Tibial nerve (tissue), 4 donors: ENCODE data around the gene TDRKH. TPM values are rescaled to one million over a fixed set of nuclear protein-coding genes. Genes with fewer than 3 reads are reported as not detected.

ENCODE experiments used
- DNase-seq, 2 donors: peaks; one replicate each; pipeline ENCODE4 v3.0.0-alpha.2; 2019; ENCODE audit warnings: low spot score in 2 of 2
- H3K27ac ChIP-seq, 4 donors: fragments of 200-600 bp; sonication (generic) in 3 of 4; one replicate each; pipeline ENCODE4 v1.5.1; 2017 to 2019; ENCODE audit warnings: mild to moderate bottlenecking in 1 of 4
- H3K27me3 ChIP-seq, 2 donors: fragments of 200-600 bp; sonication (generic) in 1 of 2; one replicate each; pipeline versions ENCODE4 v1.5.1 to v1.6.0; 2017 to 2019
- H3K36me3 ChIP-seq, 3 donors: fragments of 200-600 bp; sonication (generic); one replicate each; pipeline ENCODE4 v1.5.1; 2018 to 2019
- H3K4me1 ChIP-seq, 4 donors: fragments of 200-600 bp; sonication (generic) in 3 of 4; one replicate each; pipeline ENCODE4 v1.5.1; 2017 to 2019
- H3K4me3 ChIP-seq, 4 donors: fragments of 200-600 bp; sonication (generic) in 3 of 4; one replicate each; pipeline ENCODE4 v1.5.1; 2017 to 2019; ENCODE audit warnings: mild to moderate bottlenecking in 1 of 4, moderate library complexity in 1 of 4
- H3K9me3 ChIP-seq, 4 donors: fragments of 200-600 bp; sonication (generic) in 3 of 4; one replicate each; pipeline ENCODE4 v1.5.1; 2017 to 2019
- EP300 ChIP-seq, 2 donors: sonication (generic); formaldehyde crosslinking; IDR thresholded peaks; one replicate each; pipeline ENCODE4 v1.6.1; 2017; ENCODE audit warnings: antibody characterized with exemption in 2 of 2, mild to moderate bottlenecking in 1 of 2
- POLR2A ChIP-seq, 2 donors: fragments of 450-650 bp; IDR thresholded peaks; one replicate each; pipeline ENCODE4 v1.6.1; 2017; ENCODE audit warnings: antibody characterized with exemption in 2 of 2, mild to moderate bottlenecking in 2 of 2, moderate library complexity in 2 of 2
- WGBS, 2 donors: methylation state at CpG; one replicate each; pipeline ENCODE4 v1.1.5; 2018; 5-methylcytosine and 5-hydroxymethylcytosine counted together
- total RNA-seq, 4 donors: library from RNA; depleted of rRNA; stranded (reverse); fragments of >200 nt; gene quantifications; one replicate each; pipeline ENCODE4 v1.1.0, GENCODE V29; 2016
- TF ChIP-seq, protein P1 (sequence below), 5 experiments: fragments of 200-600 bp in 3 of 5; fragments of 450-650 bp in 2 of 5; sonication (generic) in 3 of 5; IDR thresholded peaks; one replicate each; pipeline ENCODE4 v1.5.1; 2016 to 2019; ENCODE audit warnings: antibody characterized with exemption in 5 of 5, mild to moderate bottlenecking in 3 of 5, moderate library complexity in 2 of 5

TDRKH gene
- total RNA-seq, 4 donors from 2014 or later: 2.2 to 8.0 (median 7.0) TPM

DNA sequence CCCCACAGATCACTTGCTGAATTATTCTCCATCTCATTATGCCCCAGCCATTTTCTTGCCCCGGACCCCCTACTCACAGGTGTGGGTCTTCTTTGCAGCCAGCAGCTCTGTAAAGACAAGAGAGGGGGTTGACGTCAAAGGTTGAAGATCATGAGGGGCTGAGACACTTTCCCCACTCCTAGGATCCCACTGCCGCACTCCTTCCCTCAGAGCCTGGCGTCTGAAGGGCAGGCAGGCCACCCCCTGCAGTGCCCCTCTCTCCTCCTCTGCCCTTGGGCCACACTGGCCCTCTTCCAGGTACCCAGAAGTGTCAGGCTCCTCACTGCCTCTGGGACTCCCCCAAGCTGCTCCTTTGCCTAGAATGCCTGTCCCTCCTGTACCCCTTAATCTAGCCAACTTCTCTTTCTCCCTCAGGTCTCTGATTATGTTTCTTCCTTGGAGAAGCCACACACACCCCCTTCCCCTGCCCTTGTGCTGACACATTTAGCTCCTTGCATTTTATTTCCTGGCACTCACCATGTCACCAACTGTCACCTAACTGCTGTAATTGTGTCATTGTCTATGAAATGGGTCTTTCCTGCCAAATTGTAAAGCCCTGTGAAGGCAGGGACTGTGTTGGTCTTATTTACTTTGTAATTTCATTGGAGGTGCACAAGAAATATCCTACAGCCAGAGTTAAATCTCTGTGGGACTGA, 39.2 kb upstream of the TDRKH start:
- no peak for DNase-seq
- Histone ChIP-seq H3K36me3 (no peaks in the 10 kb centered on the region), H3K4me3 (no peak overlapping the region), H3K27me3 (no peaks in the 10 kb centered on the region), H3K27ac (no peak overlapping the region), H3K4me1 (peaks cover 0 to 18% (median 0%) of the 10 kb centered on the region in 4 donors), H3K9me3 (no peaks in the 10 kb centered on the region)
- no peak for TF ChIP-seq POLR2A (IDR thresholded peaks at IDR 0.05)
- TF ChIP-seq, protein P1, sequence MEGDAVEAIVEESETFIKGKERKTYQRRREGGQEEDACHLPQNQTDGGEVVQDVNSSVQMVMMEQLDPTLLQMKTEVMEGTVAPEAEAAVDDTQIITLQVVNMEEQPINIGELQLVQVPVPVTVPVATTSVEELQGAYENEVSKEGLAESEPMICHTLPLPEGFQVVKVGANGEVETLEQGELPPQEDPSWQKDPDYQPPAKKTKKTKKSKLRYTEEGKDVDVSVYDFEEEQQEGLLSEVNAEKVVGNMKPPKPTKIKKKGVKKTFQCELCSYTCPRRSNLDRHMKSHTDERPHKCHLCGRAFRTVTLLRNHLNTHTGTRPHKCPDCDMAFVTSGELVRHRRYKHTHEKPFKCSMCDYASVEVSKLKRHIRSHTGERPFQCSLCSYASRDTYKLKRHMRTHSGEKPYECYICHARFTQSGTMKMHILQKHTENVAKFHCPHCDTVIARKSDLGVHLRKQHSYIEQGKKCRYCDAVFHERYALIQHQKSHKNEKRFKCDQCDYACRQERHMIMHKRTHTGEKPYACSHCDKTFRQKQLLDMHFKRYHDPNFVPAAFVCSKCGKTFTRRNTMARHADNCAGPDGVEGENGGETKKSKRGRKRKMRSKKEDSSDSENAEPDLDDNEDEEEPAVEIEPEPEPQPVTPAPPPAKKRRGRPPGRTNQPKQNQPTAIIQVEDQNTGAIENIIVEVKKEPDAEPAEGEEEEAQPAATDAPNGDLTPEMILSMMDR (IDR thresholded peaks at IDR 0.05): no peak
- no peak for TF ChIP-seq EP300 (IDR thresholded peaks at IDR 0.05)
- 38 to 54% methylated on average over 4 of the region's 4 CpGs for WGBS, 2 donors

- no peak for DNase-seq
- no peak overlapping the region for H3K27ac ChIP-seq
- no peaks in the 10 kb centered on the region for H3K36me3 ChIP-seq
- peaks cover 0 to 18% (median 0%) of the 10 kb centered on the region in 4 donors for H3K4me1 ChIP-seq
- H3K9me3 ChIP-seq: no peaks in the 10 kb centered on the region
- H3K27me3 ChIP-seq: no peaks in the 10 kb centered on the region
- TF ChIP-seq POLR2A (IDR thresholded peaks at IDR 0.05) (no peak), EP300 (IDR thresholded peaks at IDR 0.05) (no peak)
- TF ChIP-seq, protein P1 (IDR thresholded peaks at IDR 0.05): no peak
- H3K4me3 ChIP-seq: no peak overlapping the region
- WGBS, 2 donors: 3 to 8% methylated on average over 11 to 12 of the region's 12 CpGs
Observed at GRCh38 chr1:151828921-151829320, 38.6 kb upstream of the TDRKH start.

DNA sequence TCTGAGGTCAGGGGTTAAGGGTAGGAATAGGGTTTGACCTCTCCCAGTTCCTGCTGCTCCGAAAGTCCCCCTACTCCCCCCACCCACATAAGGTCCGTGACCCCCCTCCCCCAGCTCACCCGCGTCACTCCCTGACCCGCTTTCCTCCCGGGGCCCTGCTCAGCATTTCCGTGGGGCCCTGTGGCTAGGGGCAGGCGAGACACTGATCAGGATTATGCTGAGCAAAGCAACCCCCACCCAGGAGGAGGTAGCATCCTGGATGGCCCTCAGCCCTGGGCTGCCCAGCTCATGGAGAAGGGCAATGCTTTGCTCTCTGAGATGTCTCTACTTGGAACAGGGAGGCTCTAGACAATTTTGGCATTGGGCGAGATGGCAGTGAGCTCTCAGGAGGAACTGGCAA, 37.6 kb upstream of the TDRKH start:
- Histone ChIP-seq H3K36me3 (no peaks in the 10 kb centered on the region), H3K4me3 (no peak overlapping the region), H3K27me3 (no peaks in the 10 kb centered on the region), H3K27ac (no peak overlapping the region), H3K4me1 (peaks cover 0 to 18% (median 0%) of the 10 kb centered on the region in 4 donors), H3K9me3 (no peaks in the 10 kb centered on the region)
- TF ChIP-seq, protein P1 (IDR thresholded peaks at IDR 0.05): no peak
- TF ChIP-seq EP300 (IDR thresholded peaks at IDR 0.05): no peak
- TF ChIP-seq POLR2A (IDR thresholded peaks at IDR 0.05): no peak
- WGBS, 2 donors: 43 to 49% methylated on average over 9 of the region's 9 CpGs
- no peak for DNase-seq

- no peaks in the 10 kb centered on the region for H3K9me3 ChIP-seq
- H3K27me3 ChIP-seq: peaks cover 0 to 4% of the 10 kb centered on the region in 2 donors
- H3K27ac ChIP-seq: no peak overlapping the region
- no peak overlapping the region for H3K4me3 ChIP-seq
- TF ChIP-seq, protein P1 (IDR thresholded peaks at IDR 0.05): no peak
- TF ChIP-seq EP300 (IDR thresholded peaks at IDR 0.05): no peak
- TF ChIP-seq POLR2A (IDR thresholded peaks at IDR 0.05): no peak
- 63 to 64% methylated on average over 11 to 21 of the region's 21 CpGs for WGBS, 2 donors
- no peaks in the 10 kb centered on the region for H3K36me3 ChIP-seq
- peaks cover 0 to 18% (median 0%) of the 10 kb centered on the region in 4 donors for H3K4me1 ChIP-seq
- DNase-seq: no peak
Observed at GRCh38 chr1:151825751-151826660, 35.7 kb upstream of the TDRKH start.

DNA sequence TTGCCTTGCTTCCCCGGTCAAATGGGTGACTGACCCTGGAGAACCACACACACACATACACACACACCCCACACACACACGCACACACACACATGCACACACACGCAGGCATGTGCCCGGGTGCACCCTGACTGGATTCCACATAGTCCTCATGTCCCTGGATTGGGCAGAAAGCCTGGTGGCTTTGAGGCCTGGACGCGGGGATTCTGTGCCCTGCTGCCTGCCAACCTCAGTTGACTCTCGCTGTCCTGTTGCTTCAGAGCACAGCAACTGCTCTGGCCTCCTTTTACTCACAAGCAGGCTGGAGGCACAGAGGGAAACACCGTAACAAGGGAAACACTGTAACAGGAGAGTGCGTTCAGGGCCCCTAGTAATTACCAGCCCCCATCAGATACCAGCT, 34.9 kb upstream of the TDRKH start:
- 39 to 57% methylated on average over 7 to 9 of the region's 9 CpGs for WGBS, 2 donors

More for the DNA sequence above, 34.9 kb upstream of the TDRKH start:
- Histone ChIP-seq H3K4me3 (no peak overlapping the region), H3K36me3 (no peaks in the 10 kb centered on the region), H3K27me3 (peaks cover 0 to 4% of the 10 kb centered on the region in 2 donors), H3K27ac (no peak overlapping the region), H3K4me1 (peaks cover 0 to 18% (median 0%) of the 10 kb centered on the region in 4 donors), H3K9me3 (no peaks in the 10 kb centered on the region)
- TF ChIP-seq, protein P1 (IDR thresholded peaks at IDR 0.05): no peak
- TF ChIP-seq POLR2A (IDR thresholded peaks at IDR 0.05) (no peak), EP300 (IDR thresholded peaks at IDR 0.05) (no peak)
- no peak for DNase-seq
